ENCODE data around the gene MISP3.

MISP3 gene

DNA sequence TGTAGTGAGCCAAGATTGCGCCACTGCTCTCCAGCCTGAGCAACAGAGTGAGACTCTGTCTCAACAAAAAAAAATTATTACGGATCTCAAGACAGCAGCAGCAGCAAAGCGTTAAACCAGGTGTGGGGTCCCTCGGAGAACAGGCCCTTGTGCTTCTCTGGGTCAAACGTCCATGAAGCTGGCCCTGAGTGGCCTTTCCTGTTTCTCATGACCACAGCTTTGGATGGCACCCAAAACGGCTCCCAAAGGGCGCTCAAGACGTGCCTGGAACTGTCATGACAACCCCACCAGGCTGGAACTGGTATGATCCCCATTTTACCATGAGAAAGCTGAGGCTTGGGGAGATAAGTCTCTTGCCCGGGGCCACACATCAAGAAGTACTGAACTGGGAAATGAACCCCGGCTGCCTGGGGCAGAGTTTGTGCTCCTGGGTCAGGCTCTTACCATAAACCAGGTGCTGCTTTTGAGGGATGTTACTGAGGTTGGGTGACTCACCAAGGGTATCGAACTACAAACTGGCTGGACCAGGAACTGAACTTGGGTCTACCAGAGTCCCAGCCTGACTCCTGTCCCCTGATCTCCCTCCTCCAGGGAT, 29.6 kb downstream of the MISP3 start:
- H3K9ac ChIP-seq, result no peak overlapping the region
- H3K36me3 ChIP-seq (ENCODE audit: control insufficient read depth, insufficient read depth, low read length), result no peaks in the 10 kb centered on the region

DNA sequence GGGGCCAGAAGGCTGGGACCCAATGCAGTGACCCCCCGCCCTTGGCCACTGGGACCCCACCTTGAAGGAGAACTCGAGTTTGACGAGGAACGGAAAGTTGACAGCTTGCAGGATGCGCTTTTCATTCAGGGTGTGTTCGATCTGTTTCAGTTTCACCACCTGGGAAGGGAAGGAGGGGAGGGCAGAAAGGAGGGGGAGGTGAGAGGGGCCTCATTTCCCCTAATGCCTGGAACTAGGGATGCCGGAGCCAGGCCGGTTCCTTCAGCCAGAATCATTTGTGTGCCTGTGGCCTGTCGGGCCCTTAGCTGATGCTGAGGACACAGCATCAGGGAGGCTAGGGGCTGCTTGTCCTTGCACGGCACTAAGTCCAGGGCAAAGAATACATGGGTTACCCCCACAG, 30.2 kb downstream of the MISP3 start:
- H3K9ac ChIP-seq, result no peak overlapping the region
- no peak overlapping the region for H2AFZ ChIP-seq
- no peak overlapping the region for H3K4me3 ChIP-seq (ENCODE audit: low read depth, low read length)
- no peak overlapping the region for H3K27ac ChIP-seq
- no peaks in the 10 kb centered on the region for H3K36me3 ChIP-seq (ENCODE audit: control insufficient read depth, insufficient read depth, low read length)
- TF ChIP-seq, protein P1, sequence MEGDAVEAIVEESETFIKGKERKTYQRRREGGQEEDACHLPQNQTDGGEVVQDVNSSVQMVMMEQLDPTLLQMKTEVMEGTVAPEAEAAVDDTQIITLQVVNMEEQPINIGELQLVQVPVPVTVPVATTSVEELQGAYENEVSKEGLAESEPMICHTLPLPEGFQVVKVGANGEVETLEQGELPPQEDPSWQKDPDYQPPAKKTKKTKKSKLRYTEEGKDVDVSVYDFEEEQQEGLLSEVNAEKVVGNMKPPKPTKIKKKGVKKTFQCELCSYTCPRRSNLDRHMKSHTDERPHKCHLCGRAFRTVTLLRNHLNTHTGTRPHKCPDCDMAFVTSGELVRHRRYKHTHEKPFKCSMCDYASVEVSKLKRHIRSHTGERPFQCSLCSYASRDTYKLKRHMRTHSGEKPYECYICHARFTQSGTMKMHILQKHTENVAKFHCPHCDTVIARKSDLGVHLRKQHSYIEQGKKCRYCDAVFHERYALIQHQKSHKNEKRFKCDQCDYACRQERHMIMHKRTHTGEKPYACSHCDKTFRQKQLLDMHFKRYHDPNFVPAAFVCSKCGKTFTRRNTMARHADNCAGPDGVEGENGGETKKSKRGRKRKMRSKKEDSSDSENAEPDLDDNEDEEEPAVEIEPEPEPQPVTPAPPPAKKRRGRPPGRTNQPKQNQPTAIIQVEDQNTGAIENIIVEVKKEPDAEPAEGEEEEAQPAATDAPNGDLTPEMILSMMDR (IDR thresholded peaks at IDR 0.05), result no peak
- no peaks in the 10 kb centered on the region for H3K79me2 ChIP-seq
- no peaks in the 10 kb centered on the region for H3K4me1 ChIP-seq
- H3K4me2 ChIP-seq (ENCODE audit: low read length), result no peak overlapping the region
- no peaks in the 10 kb centered on the region for H3K27me3 ChIP-seq (ENCODE audit: control insufficient read depth, insufficient read depth, low read length)
- H3K9me3 ChIP-seq (ENCODE audit: control insufficient read depth, low read length), result no peaks in the 10 kb centered on the region

More for the DNA sequence above, 29.6 kb downstream of the MISP3 start:
- Histone ChIP-seq H3K4me3 (ENCODE audit: low read depth, low read length) (no peak overlapping the region), H3K4me2 (ENCODE audit: low read length) (no peak overlapping the region), H3K4me1 (no peaks in the 10 kb centered on the region), H3K79me2 (no peaks in the 10 kb centered on the region), H3K27me3 (ENCODE audit: control insufficient read depth, insufficient read depth, low read length) (no peaks in the 10 kb centered on the region), H3K9me3 (ENCODE audit: control insufficient read depth, low read length) (no peaks in the 10 kb centered on the region), H3K27ac (no peak overlapping the region), H2AFZ (no peak overlapping the region)
- TF ChIP-seq, protein P1 (IDR thresholded peaks at IDR 0.05), result no peak

DNA sequence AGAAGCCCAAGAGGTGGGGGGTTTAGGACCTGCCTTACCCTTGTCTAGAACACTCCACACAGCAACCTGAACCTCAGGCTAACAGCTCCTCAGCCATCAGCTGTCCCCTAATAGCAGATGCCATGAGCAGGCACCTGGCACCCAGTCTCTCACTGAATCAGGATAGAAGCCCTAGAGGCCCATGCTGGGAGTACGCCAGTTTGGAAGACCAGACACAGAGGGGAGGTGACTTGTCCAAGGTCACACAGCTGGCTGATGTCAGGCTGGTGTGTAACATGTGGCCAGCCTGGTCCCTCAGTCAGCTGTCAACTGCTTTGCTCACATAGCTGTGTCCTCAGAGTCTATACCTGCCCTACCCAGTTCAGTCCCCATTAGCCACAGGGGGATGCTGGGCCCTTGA, 30.7 kb downstream of the MISP3 start:
- H3K4me2 ChIP-seq (ENCODE audit: low read length), result no peak overlapping the region
- H3K9ac ChIP-seq, result no peak overlapping the region
- no peak overlapping the region for H2AFZ ChIP-seq
- no peaks in the 10 kb centered on the region for H3K27me3 ChIP-seq (ENCODE audit: control insufficient read depth, insufficient read depth, low read length)
- H3K4me1 ChIP-seq, result no peaks in the 10 kb centered on the region
- no peaks in the 10 kb centered on the region for H3K9me3 ChIP-seq (ENCODE audit: control insufficient read depth, low read length)
- no peak overlapping the region for H3K27ac ChIP-seq
- H3K36me3 ChIP-seq (ENCODE audit: control insufficient read depth, insufficient read depth, low read length), result no peaks in the 10 kb centered on the region
- TF ChIP-seq, protein P1 (IDR thresholded peaks at IDR 0.05), result no peak
- no peak overlapping the region for H3K4me3 ChIP-seq (ENCODE audit: low read depth, low read length)
- no peaks in the 10 kb centered on the region for H3K79me2 ChIP-seq

DNA sequence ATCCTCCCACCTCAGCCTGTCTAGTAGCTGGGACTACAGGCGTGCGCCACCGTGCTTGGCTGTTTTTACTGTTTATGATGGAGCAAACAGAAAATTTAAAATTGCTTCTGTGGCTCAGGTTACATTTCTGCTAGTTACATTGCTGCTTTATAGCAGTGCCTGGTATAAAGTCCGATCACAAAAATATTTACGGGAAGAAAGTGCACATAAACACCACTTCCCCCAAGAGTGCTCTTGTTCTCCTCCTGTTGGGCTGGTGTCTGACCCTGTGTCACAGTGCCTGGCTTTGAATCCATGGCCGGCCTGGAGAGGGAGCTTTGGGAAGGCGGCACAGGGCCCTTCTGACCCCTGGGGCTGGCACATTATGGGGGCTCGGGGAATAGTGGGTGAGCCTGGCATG, 33.1 kb downstream of the MISP3 start:
- Histone ChIP-seq H2AFZ (no peak overlapping the region), H3K9ac (no peak overlapping the region), H3K4me1 (no peaks in the 10 kb centered on the region), H3K36me3 (ENCODE audit: control insufficient read depth, insufficient read depth, low read length) (no peaks in the 10 kb centered on the region), H3K4me3 (ENCODE audit: low read depth, low read length) (no peak overlapping the region), H3K27ac (no peak overlapping the region), H3K79me2 (peaks cover 7% of the 10 kb centered on the region), H3K27me3 (ENCODE audit: control insufficient read depth, insufficient read depth, low read length) (no peaks in the 10 kb centered on the region), H3K9me3 (ENCODE audit: control insufficient read depth, low read length) (no peaks in the 10 kb centered on the region), H3K4me2 (ENCODE audit: low read length) (no peak overlapping the region)
- TF ChIP-seq, protein P1 (IDR thresholded peaks at IDR 0.05), result no peak

DNA sequence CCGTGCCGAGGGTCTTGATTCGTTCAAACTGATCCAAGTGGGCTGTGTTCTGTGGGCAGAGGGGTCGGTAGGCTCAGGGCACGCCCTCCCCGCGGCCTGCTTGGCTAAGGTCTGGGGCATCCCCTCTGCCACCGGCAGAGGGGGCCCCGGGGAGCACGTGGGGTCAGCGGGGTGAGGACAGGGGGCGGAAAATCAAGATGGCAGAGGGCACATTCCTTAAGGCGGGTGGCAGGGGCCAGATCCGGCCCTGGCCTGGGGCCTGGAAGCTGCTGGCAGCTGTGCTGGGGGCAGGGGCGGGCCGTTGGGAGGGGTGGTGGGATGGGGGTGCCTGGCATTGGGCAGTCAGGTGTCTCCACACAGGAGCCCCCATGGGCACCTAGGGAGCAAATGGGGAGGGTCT, 34.3 kb downstream of the MISP3 start:
- Histone ChIP-seq H3K27me3 (ENCODE audit: control insufficient read depth, insufficient read depth, low read length) (no peaks in the 10 kb centered on the region), H3K79me2 (peaks cover 11% of the 10 kb centered on the region), H3K9ac (no peak overlapping the region), H3K4me1 (no peaks in the 10 kb centered on the region), H3K36me3 (ENCODE audit: control insufficient read depth, insufficient read depth, low read length) (no peaks in the 10 kb centered on the region), H2AFZ (no peak overlapping the region), H3K27ac (no peak overlapping the region), H3K4me3 (ENCODE audit: low read depth, low read length) (no peak overlapping the region), H3K4me2 (ENCODE audit: low read length) (no peak overlapping the region), H3K9me3 (ENCODE audit: control insufficient read depth, low read length) (no peaks in the 10 kb centered on the region)
- TF ChIP-seq, protein P1 (IDR thresholded peaks at IDR 0.05), result no peak

Measured in parathyroid adenoma (tissue), 2 donors.